ENCODE results near the gene RUSC1. TPM values are rescaled to one million over a fixed set of nuclear protein-coding genes. Genes with fewer than 3 reads are reported as not detected.

RUSC1 gene
- total and polyA plus RNA-seq, 2 donors (not counting 3 experiments of a cell fraction or from before 2014, with no cell fraction given) = 42.4 to 46.6 TPM

DNA sequence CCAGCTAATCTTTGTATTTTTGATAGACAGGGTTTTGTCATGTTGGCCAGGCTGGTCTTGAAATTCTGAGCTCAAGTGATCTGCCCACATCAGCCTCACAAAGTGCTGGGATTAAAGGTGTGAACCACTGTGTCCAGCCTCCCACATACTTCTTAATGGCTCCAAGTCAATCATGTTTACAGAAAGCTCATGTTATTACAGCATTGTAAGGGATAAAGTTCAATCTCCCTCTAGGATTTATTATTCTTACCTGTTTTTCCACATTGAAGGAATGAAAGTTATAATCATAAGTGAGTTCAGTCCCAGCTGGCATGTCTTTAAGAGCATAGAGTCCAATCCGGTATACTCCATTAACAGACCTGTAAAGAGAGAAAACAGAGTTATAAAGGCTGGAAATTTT lies 39.4 kb downstream of the RUSC1 start:
- dilution Hi-C loops (cut with MboI; ENCODE audit: extremely low pct_ligation_motif_present, low sequenced_read_pairs) = no loop called here
- H3K9me1 ChIP-seq (replicated peaks; ENCODE audit: control insufficient read depth, extremely low read depth, insufficient read depth, low read length) = no peaks in the 10 kb centered on the region
- no peaks in the 10 kb centered on the region for H3K4me1 ChIP-seq (ENCODE audit: control insufficient read depth, extremely low read depth, insufficient read depth, low read length)
- H3K27me3 ChIP-seq (ENCODE audit: control insufficient read depth in 2 of 2, insufficient read depth in 2 of 2, low read length in 2 of 2) = no peaks in the 10 kb centered on the region
- no peak overlapping the region for H3K4me3 ChIP-seq (replicated peaks in 1 of 3; ENCODE audit: insufficient read depth in 1 of 3, low read depth in 1 of 3, low read length in 3 of 3)
- H3K36me3 ChIP-seq (ENCODE audit: control insufficient read depth in 2 of 2, extremely low read depth in 1 of 2, insufficient read depth in 2 of 2, low read length in 2 of 2) = peaks cover 0 to 9% of the 10 kb centered on the region in 2 experiments
- FAIRE-seq (no peak), DNase-seq (ENCODE audit: low read depth, low spot score) (no peak)
- no peaks in the 10 kb centered on the region for H4K20me1 ChIP-seq (replicated peaks; ENCODE audit: control insufficient read depth, extremely low read depth, insufficient read depth, low read length)
- H3K79me2 ChIP-seq (ENCODE audit: control insufficient read depth, insufficient read depth, low read length) = no peaks in the 10 kb centered on the region
- TF ChIP-seq EZH2 (IDR thresholded peaks at IDR 0.05; ENCODE audit: borderline replicate concordance, low read depth, low read length, severe bottlenecking) (no peak), MYC (IDR thresholded peaks at IDR 0.05; ENCODE audit: low read depth, low read length) (no peak), POLR2AphosphoS5 (IDR thresholded peaks at IDR 0.05; ENCODE audit: insufficient read depth, low read depth, low read length) (no peak), JUN (IDR thresholded peaks at IDR 0.05; ENCODE audit: borderline replicate concordance, insufficient read depth, insufficient read length, low read depth) (no peak), FOS (IDR thresholded peaks at IDR 0.05; ENCODE audit: borderline replicate concordance, insufficient read depth, low read length) (no peak), CTCF (IDR thresholded peaks at IDR 0.05; ENCODE audit: extremely low read depth in 1 of 2, insufficient read depth in 1 of 2, low read depth in 1 of 2, low read length in 2 of 2) (no peak), MAX (IDR thresholded peaks at IDR 0.05; ENCODE audit: insufficient read depth, insufficient read length) (no peak), GATA2 (IDR thresholded peaks at IDR 0.05; ENCODE audit: insufficient read depth, insufficient read length, low read depth, low read length) (no peak), POLR2A (IDR thresholded peaks at IDR 0.05; ENCODE audit: low read depth, low read length) (no peak)
- ChIA-PET POLR2A (no interaction called here), CTCF (no interaction called here)
- no peak overlapping the region for H3K9ac ChIP-seq (replicated peaks; ENCODE audit: extremely low read depth, insufficient read depth, low read length)
- no peak overlapping the region for H2AFZ ChIP-seq (ENCODE audit: low read depth, low read length)
- H3K9me3 ChIP-seq (replicated peaks; ENCODE audit: control insufficient read depth, insufficient read depth, low read length) = no peaks in the 10 kb centered on the region
- H3K27ac ChIP-seq (ENCODE audit: insufficient read depth, low read depth, low read length) = no peak overlapping the region
- BruUV-seq (replicated peaks) = no TSS peak
- intact Hi-C loops (cut with micrococcal nuclease) = no loop called here
- H3K4me2 ChIP-seq (ENCODE audit: insufficient read depth, low read length) = no peak overlapping the region

Data from endothelial cell of umbilical vein (primary cell).